Measurements from ENCODE around the gene FAM107A.

Gene FAM107A

DNA sequence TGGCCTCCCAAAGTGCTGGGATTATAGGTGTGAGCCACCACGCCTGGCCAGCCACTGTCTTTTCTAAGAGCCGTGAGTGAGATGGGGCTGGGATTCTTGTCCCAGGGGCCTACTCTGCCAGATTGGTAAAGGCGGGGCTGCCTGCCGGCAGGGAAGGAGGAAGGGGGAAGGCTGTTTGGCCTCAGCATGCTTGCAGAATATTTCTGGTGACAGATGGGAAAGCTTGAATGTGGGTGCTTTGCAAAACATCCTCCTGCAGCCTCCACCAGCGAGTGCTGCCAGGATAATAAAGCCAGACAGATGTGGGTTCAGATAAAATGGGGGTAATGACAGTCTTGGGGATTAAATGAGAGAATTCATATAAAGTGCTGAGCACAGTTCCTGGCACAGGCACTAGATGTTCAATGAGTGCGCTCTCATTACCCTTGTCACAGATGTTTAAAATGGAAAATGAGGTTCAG lies 20.4 kb downstream of the FAM107A start:
- Histone ChIP-seq H3K36me3 (no peaks in the 10 kb centered on the region), H3K27ac (no peak overlapping the region), H3K4me1 (no peaks in the 10 kb centered on the region), H3K9me3 (peaks cover 0 to 2% (median under 1%) of the 10 kb centered on the region in 3 donors), H3K4me3 (no peak overlapping the region), H3K27me3 (no peaks in the 10 kb centered on the region)
- no peak for DNase-seq
- no peak for TF ChIP-seq CTCF (IDR thresholded peaks at IDR 0.05)
- intact Hi-C loops (cut with DNase I; ENCODE audit: low total_unique reads) = no loop called here

- no peak for TF ChIP-seq CTCF (IDR thresholded peaks at IDR 0.05)
- Histone ChIP-seq H3K9me3 (peaks cover 0 to 9% (median 3%) of the 10 kb centered on the region in 3 donors), H3K36me3 (no peaks in the 10 kb centered on the region), H3K27ac (no peak overlapping the region), H3K27me3 (no peaks in the 10 kb centered on the region), H3K4me3 (no peak overlapping the region), H3K4me1 (no peaks in the 10 kb centered on the region)
- DNase-seq = no peak
- intact Hi-C loops (cut with DNase I; ENCODE audit: low total_unique reads) = no loop called here
These were observed 21.2 kb downstream of the FAM107A start for GRCh38 chr3:58556001-58556400.

DNA sequence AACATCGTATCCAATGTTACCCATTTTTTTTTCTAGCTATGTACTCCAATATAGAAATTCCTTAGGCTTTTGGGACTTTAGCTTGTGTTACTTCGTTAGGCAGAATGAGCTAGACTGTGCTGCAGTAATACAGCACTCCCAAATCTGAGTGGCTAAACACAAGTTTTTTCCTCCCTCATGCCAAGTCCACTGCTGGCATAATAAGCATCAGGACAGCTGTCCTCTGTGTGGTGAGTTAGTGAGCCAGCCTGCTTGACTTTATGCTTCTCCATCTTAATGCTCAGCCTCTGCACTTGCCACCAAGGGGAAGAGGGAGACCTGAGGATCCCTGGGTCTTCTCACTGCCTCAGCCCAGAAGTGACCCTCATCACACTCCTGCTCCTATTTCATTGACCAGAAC lies 22.0 kb downstream of the FAM107A start:
- no peak overlapping the region for H3K27ac ChIP-seq
- intact Hi-C loops (cut with DNase I; ENCODE audit: low total_unique reads) = no loop called here
- H3K4me3 ChIP-seq = no peak overlapping the region
- no peaks in the 10 kb centered on the region for H3K4me1 ChIP-seq
- TF ChIP-seq CTCF (IDR thresholded peaks at IDR 0.05) = no peak
- H3K36me3 ChIP-seq = no peaks in the 10 kb centered on the region
- H3K9me3 ChIP-seq = peaks cover 0 to 9% (median 3%) of the 10 kb centered on the region in 3 donors
- no peak for DNase-seq
- H3K27me3 ChIP-seq = no peaks in the 10 kb centered on the region

DNA sequence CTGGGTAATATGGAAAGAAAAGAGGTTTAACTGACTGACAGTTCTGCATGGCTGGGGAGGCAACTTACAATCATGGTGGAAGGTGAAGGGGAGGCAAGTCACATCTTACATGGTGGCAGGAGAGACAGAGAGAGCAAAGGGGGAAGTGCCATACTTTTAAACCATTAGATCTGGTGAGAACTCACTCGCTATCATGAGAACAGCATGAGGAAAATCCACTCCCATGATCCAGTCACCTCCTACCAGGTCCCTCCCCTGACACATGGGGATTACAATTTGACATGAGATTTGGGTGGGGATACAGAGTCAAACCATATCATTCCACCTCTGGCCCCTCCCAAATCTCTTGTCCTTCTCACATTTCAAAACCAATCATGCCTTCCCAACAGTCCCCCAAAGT lies 24.2 kb downstream of the FAM107A start:
- no peak overlapping the region for H3K4me3 ChIP-seq
- intact Hi-C loops (cut with DNase I; ENCODE audit: low total_unique reads) = no loop called here
- no peak for DNase-seq
- no peaks in the 10 kb centered on the region for H3K27me3 ChIP-seq
- TF ChIP-seq CTCF (IDR thresholded peaks at IDR 0.05) = no peak
- peaks cover 0 to 9% (median 3%) of the 10 kb centered on the region in 3 donors for H3K9me3 ChIP-seq
- no peaks in the 10 kb centered on the region for H3K4me1 ChIP-seq
- H3K27ac ChIP-seq = no peak overlapping the region
- no peaks in the 10 kb centered on the region for H3K36me3 ChIP-seq

DNA sequence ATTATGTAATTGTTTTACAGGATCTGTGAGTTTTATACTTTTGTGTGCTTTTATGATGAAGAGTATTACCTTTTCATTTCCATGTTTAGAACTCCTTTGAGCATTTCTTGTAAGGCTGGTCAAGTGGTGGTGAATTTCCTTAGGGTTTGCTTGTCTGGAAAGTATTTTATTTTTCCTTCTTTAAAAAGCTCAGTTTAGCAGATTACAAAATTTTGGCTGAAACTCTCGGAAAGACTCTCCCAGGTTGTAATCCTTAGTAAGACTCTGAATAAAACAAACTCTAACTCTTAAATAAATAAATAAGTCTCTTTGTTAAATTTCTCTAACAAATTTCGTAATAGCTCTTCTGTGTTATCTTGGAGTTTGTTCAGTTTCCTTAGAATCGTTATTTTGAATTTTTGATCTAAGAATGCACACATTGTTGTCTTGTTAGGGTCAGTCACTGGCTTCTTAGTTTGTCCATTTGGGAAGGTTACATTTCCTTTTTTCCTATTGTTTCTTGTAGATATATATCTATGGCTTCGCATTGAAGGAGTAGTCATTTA lies 25.5 kb downstream of the FAM107A start:
- no peaks in the 10 kb centered on the region for H3K36me3 ChIP-seq
- H3K4me3 ChIP-seq = no peak overlapping the region
- intact Hi-C loops (cut with DNase I; ENCODE audit: low total_unique reads) = no loop called here
- no peaks in the 10 kb centered on the region for H3K4me1 ChIP-seq
- DNase-seq = no peak
- no peak for TF ChIP-seq CTCF (IDR thresholded peaks at IDR 0.05)
- H3K27ac ChIP-seq = no peak overlapping the region
- H3K9me3 ChIP-seq = peaks cover 0 to 9% (median 3%) of the 10 kb centered on the region in 3 donors
- H3K27me3 ChIP-seq = no peaks in the 10 kb centered on the region

DNA sequence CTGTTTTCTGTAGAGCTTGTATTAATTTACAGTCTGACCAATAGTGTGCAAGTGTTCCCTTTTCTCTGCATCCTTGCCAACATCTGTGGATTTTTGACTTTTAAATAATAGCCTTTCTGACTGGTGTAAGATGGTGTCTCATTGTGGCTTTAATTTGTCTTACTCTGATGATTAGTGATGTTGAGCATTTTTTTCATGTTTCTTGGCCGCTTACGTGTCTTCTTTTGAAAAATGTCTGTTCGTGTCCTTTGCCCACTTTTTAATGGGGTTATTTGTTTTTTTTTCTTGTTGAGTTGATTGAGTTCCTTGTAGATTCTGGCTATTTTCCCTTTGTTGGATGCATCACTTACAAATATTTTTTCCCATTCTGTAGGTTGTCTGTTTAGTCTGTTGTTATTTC lies 32.6 kb downstream of the FAM107A start:
- TF ChIP-seq CTCF (IDR thresholded peaks at IDR 0.05) = no peak
- H3K36me3 ChIP-seq = no peaks in the 10 kb centered on the region
- H3K9me3 ChIP-seq = no peaks in the 10 kb centered on the region
- no peaks in the 10 kb centered on the region for H3K27me3 ChIP-seq
- H3K27ac ChIP-seq = no peak overlapping the region
- H3K4me3 ChIP-seq = no peak overlapping the region
- no peaks in the 10 kb centered on the region for H3K4me1 ChIP-seq
- intact Hi-C loops (cut with DNase I; ENCODE audit: low total_unique reads) = no loop called here
- no peak for DNase-seq

Measured in tibial artery (tissue), 4 donors.